ENCODE data around the gene DARS1. TPM values are rescaled to one million over a fixed set of nuclear protein-coding genes. Genes with fewer than 3 reads are reported as not detected.
"Not testable (repeated sequence)": the region's sequence is repeated elsewhere in the genome, so short reads cannot be mapped to it uniquely, and the experiment has no call there.

Gene DARS1
- total RNA-seq, 1 donor from 2014 or later, result 64.9 TPM

DNA sequence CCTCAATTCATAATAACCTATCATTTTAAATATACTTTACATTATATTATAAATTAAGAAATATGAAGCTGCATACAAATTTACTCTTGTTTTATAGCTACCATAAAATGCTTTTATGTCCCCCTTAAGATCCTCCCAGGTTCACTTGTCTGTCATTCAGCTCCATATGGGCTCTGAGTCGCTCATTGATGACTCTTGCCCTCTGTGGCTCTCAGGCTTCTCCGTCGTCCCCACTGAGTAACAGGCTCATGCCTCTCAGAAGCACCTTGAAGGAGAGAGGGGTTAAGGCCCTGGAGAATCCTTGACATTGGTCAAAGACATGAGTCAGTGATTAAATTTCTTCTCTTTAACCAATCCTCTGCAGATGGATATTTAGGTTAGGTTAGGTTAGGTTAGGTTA lies 103.0 kb downstream of the DARS1 start:
- DNase-seq, result no peak

DNA sequence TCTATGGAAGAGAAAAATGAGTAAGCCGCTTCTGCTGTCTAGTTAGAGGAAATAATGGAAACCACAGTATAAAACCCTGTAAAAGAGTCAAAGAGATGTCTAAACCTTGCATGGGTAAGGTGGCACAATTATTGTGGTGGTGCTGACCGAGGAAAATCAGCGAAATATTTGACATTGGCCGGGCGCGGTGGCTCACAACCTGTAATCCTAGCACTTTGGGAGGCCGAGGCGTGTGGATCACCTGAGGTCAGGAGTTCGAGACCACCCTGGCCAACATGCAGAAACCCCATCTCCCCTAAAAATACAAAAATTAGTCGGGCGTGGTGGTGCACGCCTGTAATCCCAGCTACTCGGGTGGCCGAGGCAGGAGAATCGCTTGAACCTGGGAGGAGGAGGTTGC lies 108.7 kb downstream of the DARS1 start:
- not testable (repeated sequence) for DNase-seq

DNA sequence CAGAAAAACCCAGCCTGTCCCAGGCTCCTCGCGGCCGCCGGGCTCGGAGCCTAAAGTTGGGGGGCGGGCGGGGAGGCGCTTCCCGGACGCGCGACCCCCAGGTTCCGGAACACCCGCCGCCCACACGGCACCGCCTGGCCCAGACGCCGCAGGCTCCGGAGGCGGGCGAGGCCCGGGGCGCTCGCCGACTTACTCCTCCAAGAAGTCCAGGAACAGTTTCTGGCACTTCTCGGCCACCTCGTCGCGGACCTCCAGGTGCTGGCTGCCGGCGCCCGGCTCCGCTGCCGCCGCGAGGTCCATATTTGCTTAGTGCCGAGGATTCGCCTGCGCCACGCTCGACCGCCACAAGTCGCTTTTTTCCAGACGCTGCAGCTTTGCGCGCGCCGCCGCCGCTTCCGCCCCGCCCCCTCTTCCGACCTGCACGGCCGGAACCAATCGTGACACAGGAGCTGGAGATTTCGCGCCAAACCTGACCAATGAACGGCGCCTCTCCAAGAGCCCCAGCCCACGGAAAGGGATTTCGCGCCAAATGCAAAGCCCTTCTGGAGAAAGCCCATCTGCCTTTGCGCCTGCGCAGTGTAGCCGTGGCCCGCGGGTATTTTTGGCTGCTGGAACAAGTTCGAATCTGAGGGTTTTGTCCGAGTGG lies 109.2 kb downstream of the DARS1 start, which contains the start of gene MCM6:
Gene MCM6 (minus strand): TSS at position 378 of the 646 bp plus-strand sequence. CDS start 78 bp downstream, at position 300.
- peak; percentile 99 for DNase-seq

DNA sequence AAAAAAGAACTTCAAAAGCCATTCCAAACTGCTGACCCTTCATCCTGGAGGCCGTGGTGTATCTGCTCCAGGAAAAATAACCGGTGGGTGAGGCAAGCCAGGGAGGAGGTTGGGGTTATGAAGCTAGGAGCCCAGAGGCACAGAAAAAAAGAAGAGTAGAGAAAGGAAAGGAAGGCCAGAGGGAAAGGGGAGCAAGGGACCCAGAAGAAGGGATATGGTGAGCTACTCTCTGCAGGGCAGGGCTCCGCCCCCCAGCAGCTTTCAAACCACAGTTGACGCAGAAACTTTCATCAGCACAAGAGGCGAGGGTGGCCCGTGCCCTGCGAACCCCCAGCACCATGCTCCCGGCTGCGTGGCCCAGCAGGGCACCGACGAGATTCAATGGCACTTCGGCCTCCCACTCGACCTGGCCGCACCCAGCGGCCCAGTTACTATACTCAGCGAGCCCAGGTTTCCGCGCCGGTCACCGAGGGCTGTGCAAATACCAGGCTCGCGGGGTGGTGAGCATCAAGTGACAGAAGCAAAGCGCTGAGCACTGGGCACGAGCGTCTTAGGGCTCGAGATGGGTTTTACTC lies 109.8 kb downstream of the DARS1 start:
- peak; percentile 11 for DNase-seq

DNA sequence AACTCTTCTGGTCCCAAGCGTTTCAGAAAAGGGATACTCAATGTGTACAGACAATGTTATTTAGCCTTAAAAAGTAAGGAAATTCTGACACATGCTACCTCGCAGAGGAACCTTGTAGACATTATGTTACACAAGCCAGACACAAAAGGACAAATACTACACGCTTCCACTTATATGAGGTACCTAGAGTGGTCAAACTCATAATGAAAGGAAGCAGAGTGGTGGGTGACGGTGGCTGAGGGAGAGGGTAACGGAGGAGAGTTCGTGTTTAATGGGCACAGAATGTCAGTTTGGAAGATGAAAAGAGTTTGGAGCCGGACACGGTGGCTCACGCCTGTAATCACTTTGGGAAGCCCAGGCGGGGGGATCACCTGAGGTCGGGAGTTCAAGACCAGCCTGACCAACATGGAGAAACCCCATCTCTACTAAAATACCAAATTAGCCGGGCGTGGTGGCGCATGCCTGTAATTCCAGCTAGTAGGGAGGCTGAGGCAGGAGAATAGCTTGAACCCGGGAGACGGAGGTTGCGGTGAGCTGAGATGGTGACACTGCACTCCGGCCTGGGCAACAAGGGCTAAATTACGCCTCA lies 110.6 kb downstream of the DARS1 start:
- DNase-seq, result no peak

DNA sequence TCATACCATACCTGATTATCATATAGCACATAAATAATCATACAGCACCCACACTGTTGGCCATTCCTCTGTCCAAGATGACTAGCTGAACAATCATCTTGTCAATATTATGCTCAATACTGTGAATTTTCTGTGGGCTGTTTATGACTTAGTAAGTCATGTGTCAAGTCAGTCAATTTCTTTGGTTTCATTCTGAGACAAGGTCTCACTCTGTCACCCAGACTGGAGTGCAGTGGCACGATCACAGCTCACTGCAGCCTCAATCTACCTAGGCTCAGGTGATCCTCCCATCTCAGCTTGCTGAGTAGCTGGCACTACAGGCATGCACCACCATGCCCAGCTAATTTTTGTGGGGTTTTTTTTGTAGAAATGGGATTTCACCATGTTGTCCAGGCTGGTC lies 114.9 kb downstream of the DARS1 start:
- no peak for DNase-seq

DNA sequence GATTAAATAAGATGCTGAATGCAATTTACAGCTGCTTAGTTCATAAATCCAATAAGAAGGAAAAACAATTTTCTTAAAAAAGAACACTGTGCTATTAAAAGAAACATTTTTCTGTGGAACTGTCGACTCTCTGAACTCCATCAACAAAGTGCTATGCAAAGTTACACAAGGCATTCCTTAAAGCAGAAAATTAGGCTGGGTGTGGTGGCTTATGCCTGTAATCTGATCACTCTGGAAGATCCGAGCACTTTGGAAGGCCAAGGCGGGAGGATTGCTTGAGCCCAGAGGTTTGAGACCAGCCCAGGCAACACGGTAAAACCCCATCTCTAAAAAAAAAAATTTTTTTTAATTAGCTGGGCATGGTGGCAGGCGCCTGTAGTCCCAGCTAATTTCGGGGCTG lies 122.2 kb downstream of the DARS1 start:
- DNase-seq, result no peak

DNA sequence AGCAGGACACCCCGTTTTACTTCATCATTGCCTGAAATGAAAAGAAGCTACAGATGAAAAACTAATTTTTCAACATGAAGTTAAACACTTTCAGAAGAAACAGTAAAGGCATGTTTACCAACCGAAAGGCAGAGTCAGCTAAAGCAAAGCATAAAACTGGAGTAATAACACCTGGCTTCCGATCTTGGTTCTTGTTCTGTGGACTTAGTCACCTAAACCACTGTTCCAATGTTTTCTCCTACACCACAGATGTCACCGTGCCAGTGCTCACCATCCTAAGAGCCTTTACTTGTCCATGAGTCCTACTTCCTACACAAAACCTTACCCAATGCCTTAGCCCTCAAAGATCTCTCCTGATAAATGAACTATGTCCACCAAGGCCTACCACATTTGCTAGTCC lies 122.7 kb downstream of the DARS1 start:
- DNase-seq, result no peak

Other genes with a start within 250 kb of the DARS1 start
- gene UBXN4, start 243.8 kb downstream of the DARS1 start, total RNA-seq, result 91.2 TPM
- gene LCT, start 148.4 kb downstream of the DARS1 start, total RNA-seq, result under 0.01 TPM
- gene MCM6, start 109.2 kb downstream of the DARS1 start, total RNA-seq, result 19.5 TPM
- 51.5 TPM for gene CXCR4, start 132.5 kb upstream of the DARS1 start, total RNA-seq

All from skin of body (tissue), 2 donors.